Type B pancreatic cell (in vitro differentiated cells): Measurements from ENCODE around the gene ICA1L. TPM values are rescaled to one million over a fixed set of nuclear protein-coding genes. Genes with fewer than 3 reads are reported as not detected.
A peak's percentile ranks its signal among the peaks of the same experiment; 100 is the strongest.
"Not testable (repeated sequence)": the region's sequence is repeated elsewhere in the genome, so short reads cannot be mapped to it uniquely, and the experiment has no call there.

Source experiments
- DNase-seq: peaks from one replicate; pipeline ENCODE4 v3.0.0; 2021; ENCODE audit warnings: mixed read lengths; ENCODE audit not compliant: unreplicated experiment; ENCODE audit errors: extremely low spot score
- H3K27ac Mint-ChIP-seq: 2 replicates; pipeline ENCODE4 v1.8.0; 2021; ENCODE audit warnings: mild to moderate bottlenecking, mixed read lengths
- H3K27me3 Mint-ChIP-seq: 2 replicates; pipeline ENCODE4 v1.8.0; 2021; ENCODE audit warnings: mixed read lengths
- H3K36me3 Mint-ChIP-seq: 2 replicates; pipeline ENCODE4 v1.8.0; 2021; ENCODE audit warnings: mixed read lengths
- H3K4me1 Mint-ChIP-seq: one replicate; pipeline ENCODE4 v1.8.0; 2021; ENCODE audit warnings: mixed read lengths; ENCODE audit not compliant: unreplicated experiment
- H3K4me3 Mint-ChIP-seq: 2 replicates; pipeline ENCODE4 v1.8.0; 2021; ENCODE audit warnings: mild to moderate bottlenecking, mixed read lengths
- H3K9me3 Mint-ChIP-seq: 2 replicates; pipeline ENCODE4 v1.8.0; 2021; ENCODE audit warnings: mixed read lengths
- CTCF ChIP-seq: fragments of 200-600 bp; sonication (generic); conservative IDR thresholded peaks from 2 replicates; pipeline ENCODE4 v1.5.0; 2021; ENCODE audit warnings: antibody characterized with exemption, mild to moderate bottlenecking
- long read RNA-seq: library from polyadenylated mRNA; unstranded; transcript quantifications from one replicate; pipeline ENCODE4 v2.0.0, GENCODE V29; 2020
- total RNA-seq: library from RNA; stranded (reverse); gene quantifications from 2 replicates; pipeline ENCODE4 v1.2.1, GENCODE V29; 2021; ENCODE audit warnings: low replicate concordance

ICA1L gene
- 4.5 and 11.5 TPM in 2 replicates for total RNA-seq
- long read RNA-seq, partial matches to known transcripts: 2 of 8 reads
- long read RNA-seq, other reads (novel, unspliced or antisense): 4 of 8 reads

- H3K36me3 Mint-ChIP-seq: no peaks in the 10 kb centered on the region
- peak; percentile 84 for DNase-seq
- H3K4me1 Mint-ChIP-seq: peaks cover 15% of the 10 kb centered on the region
- peak within 1 kb of the TSS; percentile 87 for H3K27ac Mint-ChIP-seq
- TF ChIP-seq CTCF: no peak
- H3K9me3 Mint-ChIP-seq: no peaks in the 10 kb centered on the region
- H3K4me3 Mint-ChIP-seq: peak within 1 kb of the TSS; percentile 92
- peaks cover 4% of the 10 kb centered on the region for H3K27me3 Mint-ChIP-seq
Measured at GRCh38 chr2:202871300-202872141, at the start of gene ICA1L. ICA1L (minus strand) TSS chr2:202871766; CDS start chr2:202829009, 42,757 bp downstream.

GRCh38 chr2:202918860-202919259, 47.3 kb upstream of the ICA1L start:
- no peak overlapping the region for H3K27ac Mint-ChIP-seq
- no peak for TF ChIP-seq CTCF
- no peak for DNase-seq
- no peaks in the 10 kb centered on the region for H3K27me3 Mint-ChIP-seq
- no peak overlapping the region for H3K4me3 Mint-ChIP-seq
- peaks cover 7% of the 10 kb centered on the region for H3K36me3 Mint-ChIP-seq
- no peaks in the 10 kb centered on the region for H3K4me1 Mint-ChIP-seq
- peaks cover 4% of the 10 kb centered on the region for H3K9me3 Mint-ChIP-seq

GRCh38 chr2:202912342-202913201, 41.0 kb upstream of the ICA1L start:
- not testable (repeated sequence) for DNase-seq, H3K27me3 Mint-ChIP-seq, H3K9me3 Mint-ChIP-seq
- peak overlapping the region; percentile 99 for H3K4me3 Mint-ChIP-seq
- peak overlapping the region; percentile 93 for H3K27ac Mint-ChIP-seq
- H3K36me3 Mint-ChIP-seq: peaks cover 11% of the 10 kb centered on the region
- peaks cover 15% of the 10 kb centered on the region for H3K4me1 Mint-ChIP-seq

- peaks cover 15% of the 10 kb centered on the region for H3K4me1 Mint-ChIP-seq
- no peaks in the 10 kb centered on the region for H3K27me3 Mint-ChIP-seq
- peaks cover 11% of the 10 kb centered on the region for H3K36me3 Mint-ChIP-seq
- peak within 1 kb of the TSS; percentile 99 for H3K4me3 Mint-ChIP-seq
- DNase-seq: peak; percentile 90
- H3K27ac Mint-ChIP-seq: peak within 1 kb of the TSS; percentile 93
- H3K9me3 Mint-ChIP-seq: no peaks in the 10 kb centered on the region
- TF ChIP-seq CTCF: no peak
Measured at GRCh38 chr2:202911512-202912341, 40.2 kb upstream of the ICA1L start, which contains the start of the genes CARF and WDR12. CARF (plus strand) TSS chr2:202912275; CDS start chr2:202941903, 29,628 bp downstream. WDR12 (minus strand) TSS chr2:202911673; CDS start chr2:202911476, 197 bp downstream.

- H3K4me1 Mint-ChIP-seq: peaks cover 15% of the 10 kb centered on the region
- DNase-seq: no peak
- peaks cover 14% of the 10 kb centered on the region for H3K36me3 Mint-ChIP-seq
- H3K9me3 Mint-ChIP-seq: no peaks in the 10 kb centered on the region
- peak overlapping the region; percentile 99 for H3K4me3 Mint-ChIP-seq
- no peaks in the 10 kb centered on the region for H3K27me3 Mint-ChIP-seq
- no peak for TF ChIP-seq CTCF
- H3K27ac Mint-ChIP-seq: peak overlapping the region; percentile 91
Measured at GRCh38 chr2:202911203-202911511, 39.6 kb upstream of the ICA1L start.
